Measurements from ENCODE around the gene PARM1.

Gene PARM1

GRCh38 chr4:75051431-75051830 lies 118.5 kb downstream of the PARM1 start:
- in situ Hi-C loops (cut with HindIII; ENCODE audit: low sequenced_read_pairs), result no loop called here
- H3K4me3 ChIP-seq (ENCODE audit: low read depth, low read length), result no peak overlapping the region
- TF ChIP-seq CTCF (IDR thresholded peaks at IDR 0.05; ENCODE audit: low read depth, low read length), result no peak
- no peak for DNase-seq (ENCODE audit: low read depth, low spot score)

- no peak for DNase-seq (ENCODE audit: low read depth, low spot score)
- in situ Hi-C loops (cut with HindIII; ENCODE audit: low sequenced_read_pairs), result no loop called here
Observed at GRCh38 chr4:75053352-75053751, 120.4 kb downstream of the PARM1 start.

GRCh38 chr4:75054078-75054477 lies 121.2 kb downstream of the PARM1 start:
- no peak overlapping the region for H3K4me3 ChIP-seq (ENCODE audit: low read depth, low read length)
- in situ Hi-C loops (cut with HindIII; ENCODE audit: low sequenced_read_pairs), result no loop called here
- no peak for TF ChIP-seq CTCF (IDR thresholded peaks at IDR 0.05; ENCODE audit: low read depth, low read length)
- DNase-seq (ENCODE audit: low read depth, low spot score), result no peak

More at GRCh38 chr4:75053352-75053751, 120.4 kb downstream of the PARM1 start:
- no peak for TF ChIP-seq CTCF (IDR thresholded peaks at IDR 0.05; ENCODE audit: low read depth, low read length)
- no peak overlapping the region for H3K4me3 ChIP-seq (ENCODE audit: low read depth, low read length)

GRCh38 chr4:75056277-75056676 lies 123.4 kb downstream of the PARM1 start:
- no peak for TF ChIP-seq CTCF (IDR thresholded peaks at IDR 0.05; ENCODE audit: low read depth, low read length)
- H3K4me3 ChIP-seq (ENCODE audit: low read depth, low read length), result no peak overlapping the region
- in situ Hi-C loops (cut with HindIII; ENCODE audit: low sequenced_read_pairs), result no loop called here
- DNase-seq (ENCODE audit: low read depth, low spot score), result no peak

GRCh38 chr4:75057369-75057768 lies 124.5 kb downstream of the PARM1 start:
- in situ Hi-C loops (cut with HindIII; ENCODE audit: low sequenced_read_pairs), result no loop called here
- no peak for TF ChIP-seq CTCF (IDR thresholded peaks at IDR 0.05; ENCODE audit: low read depth, low read length)
- DNase-seq (ENCODE audit: low read depth, low spot score), result no peak
- H3K4me3 ChIP-seq (ENCODE audit: low read depth, low read length), result no peak overlapping the region

- no peak for TF ChIP-seq CTCF (IDR thresholded peaks at IDR 0.05; ENCODE audit: low read depth, low read length)
- in situ Hi-C loops (cut with HindIII; ENCODE audit: low sequenced_read_pairs), result no loop called here
- DNase-seq (ENCODE audit: low read depth, low spot score), result no peak
- no peak overlapping the region for H3K4me3 ChIP-seq (ENCODE audit: low read depth, low read length)
Observed at GRCh38 chr4:75058486-75058885, 125.6 kb downstream of the PARM1 start.

- in situ Hi-C loops (cut with HindIII; ENCODE audit: low sequenced_read_pairs), result no loop called here
- no peak for DNase-seq (ENCODE audit: low read depth, low spot score)
- no peak for TF ChIP-seq CTCF (IDR thresholded peaks at IDR 0.05; ENCODE audit: low read depth, low read length)
- H3K4me3 ChIP-seq (ENCODE audit: low read depth, low read length), result no peak overlapping the region
Observed at GRCh38 chr4:75063433-75063832, 130.5 kb downstream of the PARM1 start.

Measured in astrocyte of the spinal cord (primary cell).